NCI-H2196 treated with DMSO at 0.1 percent for 48 hours (cell line): ENCODE measurements around the gene PDHB.

Experiments
- DNase-seq: peaks from one replicate; lab custom pipeline; 2025; ENCODE audit not compliant: unreplicated experiment; lab: John Stamatoyannopoulos, UW

Gene PDHB

GRCh38 chr3:58433400-58434167 lies at the start of gene PDHB:
PDHB (minus strand) TSS chr3:58433832; CDS start chr3:58433809, 23 bp downstream.
- DNase-seq, result peak; percentile 48

GRCh38 chr3:58482917-58483636 lies 49.4 kb upstream of the PDHB start:
- no peak for DNase-seq

- no peak for DNase-seq
Observed at GRCh38 chr3:58480309-58480708, 46.7 kb upstream of the PDHB start.

GRCh38 chr3:58478781-58479180 lies 45.1 kb upstream of the PDHB start:
- no peak for DNase-seq

- no peak for DNase-seq
Observed at GRCh38 chr3:58474967-58475578, 41.4 kb upstream of the PDHB start.

- no peak for DNase-seq
Observed at GRCh38 chr3:58474348-58474911, 40.8 kb upstream of the PDHB start.

GRCh38 chr3:58473275-58473674 lies 39.6 kb upstream of the PDHB start:
- no peak for DNase-seq

- peak; percentile 38 for DNase-seq
Observed at GRCh38 chr3:58471025-58471887, 37.6 kb upstream of the PDHB start.

- DNase-seq, result no peak
Observed at GRCh38 chr3:58470363-58471024, 36.9 kb upstream of the PDHB start.

- no peak for DNase-seq
Observed at GRCh38 chr3:58469096-58469495, 35.5 kb upstream of the PDHB start.

- DNase-seq, result no peak
Observed at GRCh38 chr3:58466899-58467563, 33.4 kb upstream of the PDHB start.

- DNase-seq, result no peak
Observed at GRCh38 chr3:58464866-58465265, 31.2 kb upstream of the PDHB start.

GRCh38 chr3:58463942-58464271 lies 30.3 kb upstream of the PDHB start:
- DNase-seq, result no peak

- DNase-seq, result peak; percentile 21
Observed at GRCh38 chr3:58463181-58463941, 29.7 kb upstream of the PDHB start.

- DNase-seq, result no peak
Observed at GRCh38 chr3:58462829-58463180, 29.2 kb upstream of the PDHB start.

GRCh38 chr3:58459160-58459559 lies 25.5 kb upstream of the PDHB start:
- DNase-seq, result no peak

GRCh38 chr3:58452176-58452575 lies 18.5 kb upstream of the PDHB start:
- peak; percentile 13 for DNase-seq

- no peak for DNase-seq
Observed at GRCh38 chr3:58441514-58442450, 8.2 kb upstream of the PDHB start.
